ENCODE results near the gene LSM14B.
A peak's percentile ranks its signal among the peaks of the same experiment; 100 is the strongest.

The LSM14B gene

GRCh38 chr20:62156254-62156556 is 33.9 kb downstream of the LSM14B start:
- TF ChIP-seq CTCF (conservative IDR thresholded peaks at IDR 0.05; ENCODE audit: low read depth, low read length), result no peak
- H3K4me3 ChIP-seq (ENCODE audit: low read depth, low read length), result no peak overlapping the region
- no peak for DNase-seq (ENCODE audit: low read depth)

- TF ChIP-seq CTCF (conservative IDR thresholded peaks at IDR 0.05; ENCODE audit: low read depth, low read length), result peak; percentile 81
- peak; percentile 51 for DNase-seq (ENCODE audit: low read depth)
- H3K4me3 ChIP-seq (ENCODE audit: low read depth, low read length), result no peak overlapping the region
Observed at GRCh38 chr20:62156592-62157386, 34.5 kb downstream of the LSM14B start.

GRCh38 chr20:62157387-62158087 is 35.3 kb downstream of the LSM14B start:
- TF ChIP-seq CTCF (conservative IDR thresholded peaks at IDR 0.05; ENCODE audit: low read depth, low read length), result no peak
- no peak overlapping the region for H3K4me3 ChIP-seq (ENCODE audit: low read depth, low read length)
- DNase-seq (ENCODE audit: low read depth), result no peak

- no peak for TF ChIP-seq CTCF (conservative IDR thresholded peaks at IDR 0.05; ENCODE audit: low read depth, low read length)
- no peak overlapping the region for H3K4me3 ChIP-seq (ENCODE audit: low read depth, low read length)
- DNase-seq (ENCODE audit: low read depth), result no peak
Observed at GRCh38 chr20:62158088-62158400, 35.8 kb downstream of the LSM14B start.

GRCh38 chr20:62158541-62158940 is 36.3 kb downstream of the LSM14B start:
- no peak overlapping the region for H3K4me3 ChIP-seq (ENCODE audit: low read depth, low read length)
- DNase-seq (ENCODE audit: low read depth), result no peak
- no peak for TF ChIP-seq CTCF (conservative IDR thresholded peaks at IDR 0.05; ENCODE audit: low read depth, low read length)

- TF ChIP-seq CTCF (conservative IDR thresholded peaks at IDR 0.05; ENCODE audit: low read depth, low read length), result no peak
- no peak overlapping the region for H3K4me3 ChIP-seq (ENCODE audit: low read depth, low read length)
- DNase-seq (ENCODE audit: low read depth), result no peak
Observed at GRCh38 chr20:62159052-62159451, 36.8 kb downstream of the LSM14B start.

GRCh38 chr20:62159839-62160238 is 37.6 kb downstream of the LSM14B start:
- TF ChIP-seq CTCF (conservative IDR thresholded peaks at IDR 0.05; ENCODE audit: low read depth, low read length), result no peak
- no peak for DNase-seq (ENCODE audit: low read depth)
- H3K4me3 ChIP-seq (ENCODE audit: low read depth, low read length), result no peak overlapping the region

All from choroid plexus epithelial cell (primary cell).